H1 (cell line): ENCODE measurements around the gene SLX9. TPM values are rescaled to one million over a fixed set of nuclear protein-coding genes. Genes with fewer than 3 reads are reported as not detected.

Source experiments
- CTCF ChIA-PET: fragments of 300-600 bp; sonication (Branson Sonifier 250); formaldehyde crosslinking; loops from one replicate; lab custom pipeline; 2021; ENCODE audit not compliant: partially characterized antibody; lab: Charles Lee
- POLR2A ChIA-PET: fragments of 300-600 bp; sonication (Branson Sonifier 250); formaldehyde crosslinking; loops from one replicate; lab custom pipeline; 2021; ENCODE audit warnings: inconsistent platforms; ENCODE audit not compliant: partially characterized antibody; lab: Charles Lee
- DNase-seq, 2 experiments: peaks; one replicate each; pipeline versions ENCODE4 v3.0.0 to v3.0.0-alpha.2; 2010 to 2022; ENCODE audit warnings: low spot score in 2 of 2, low read depth in 1 of 2, mixed read lengths in 1 of 2
- FAIRE-seq: peaks from 2 replicates; lab custom pipeline; 2011; peaks lifted over from hg19 to GRCh38; lab: Jason Lieb, UNC
- H2AFZ ChIP-seq: 2 replicates; pipeline ENCODE4 v1.8.1; 2012; ENCODE audit warnings: low read length, inconsistent platforms
- H2AK5ac ChIP-seq: 2 replicates; pipeline ENCODE4 v1.6.1; 2013; ENCODE audit warnings: low read depth, low read length
- H2BK120ac ChIP-seq: replicated peaks from 2 replicates; pipeline ENCODE3; 2013; ENCODE audit warnings: low read depth, low read length, inconsistent platforms
- H2BK12ac ChIP-seq: 2 replicates; pipeline ENCODE4 v1.6.1; 2013; ENCODE audit warnings: low read depth, low read length
- H2BK15ac ChIP-seq: 2 replicates; pipeline ENCODE4 v1.6.1; 2013; ENCODE audit warnings: low read length
- H2BK20ac ChIP-seq: 2 replicates; pipeline ENCODE4 v1.6.1; 2013; ENCODE audit warnings: low read length
- H2BK5ac ChIP-seq: 2 replicates; pipeline ENCODE4 v1.6.1; 2013; ENCODE audit warnings: low read depth, low read length
- H3K14ac ChIP-seq: 2 replicates; pipeline ENCODE4 v1.6.1; 2013; ENCODE audit warnings: inconsistent platforms; ENCODE audit not compliant: insufficient read length
- H3K18ac ChIP-seq: 2 replicates; pipeline ENCODE4 v1.6.1; 2013; ENCODE audit warnings: low read length; ENCODE audit errors: extremely low read depth
- H3K23ac ChIP-seq: 2 replicates; pipeline ENCODE4 v1.6.1; 2013; ENCODE audit warnings: inconsistent platforms; ENCODE audit not compliant: insufficient read length
- H3K23me2 ChIP-seq: 2 replicates; pipeline ENCODE4 v1.6.1; 2013; ENCODE audit warnings: low read depth, low read length
- H3K27ac ChIP-seq: 2 replicates; pipeline ENCODE4 v1.6.1; 2011; ENCODE audit warnings: low read depth, low read length, inconsistent platforms
- H3K27me3 ChIP-seq, 4 experiments: replicated peaks in 1 of 4; 1 replicate in 1 of 4; 2 replicates in 3 of 4; pipeline versions ENCODE4 v1.6.1 to v1.8.1; 2011 to 2013; ENCODE audit warnings: low read length in 3 of 4, mild to moderate bottlenecking in 3 of 4, inconsistent platforms in 2 of 4, mixed read lengths in 2 of 4, moderate library complexity in 1 of 4; ENCODE audit not compliant: control insufficient read depth in 3 of 4, insufficient read depth in 3 of 4; ENCODE audit errors: extremely low read depth in 1 of 4
- H3K36me3 ChIP-seq, 4 experiments: 2 replicates each; pipeline versions ENCODE4 v1.6.1 to v1.8.1; 2011 to 2013; ENCODE audit warnings: mild to moderate bottlenecking in 4 of 4, low read length in 3 of 4, moderate library complexity in 2 of 4, control low read depth in 1 of 4, inconsistent platforms in 1 of 4; ENCODE audit not compliant: insufficient read depth in 4 of 4, control insufficient read depth in 2 of 4
- H3K4ac ChIP-seq: replicated peaks from 2 replicates; pipeline ENCODE3; 2013; ENCODE audit warnings: low read length, low read depth, mixed read lengths, inconsistent platforms; ENCODE audit not compliant: insufficient read length
- H3K4me1 ChIP-seq, 4 experiments: replicated peaks in 1 of 4; 1 replicate in 1 of 4; 2 replicates in 3 of 4; pipeline versions ENCODE4 v1.6.1 to v1.8.1; 2011 to 2013; ENCODE audit warnings: low read length in 3 of 4, inconsistent platforms in 2 of 4, mixed read lengths in 1 of 4; ENCODE audit not compliant: insufficient read depth in 4 of 4, control insufficient read depth in 3 of 4
- H3K4me2 ChIP-seq, 2 experiments: 2 replicates each; pipeline versions ENCODE4 v1.6.1 to v1.8.1; 2011 to 2013; ENCODE audit warnings: low read depth in 2 of 2, low read length in 2 of 2, control low read depth in 1 of 2, inconsistent platforms in 1 of 2, mild to moderate bottlenecking in 1 of 2; ENCODE audit not compliant: insufficient read depth in 1 of 2
- H3K4me3 ChIP-seq, 4 experiments: fragments of 200-600, 300-600 bp in 1 of 4; sonication (generic), shearing (Covaris generic), sonication (Bioruptor Twin) in 1 of 4; 2 replicates each; pipeline versions ENCODE4 v1.5.1 to v1.8.1; 2011 to 2016; ENCODE audit warnings: low read length in 4 of 4, low read depth in 3 of 4, control low read depth in 2 of 4, inconsistent platforms in 2 of 4, mild to moderate bottlenecking in 2 of 4, mixed read lengths in 1 of 4, moderate library complexity in 1 of 4; ENCODE audit not compliant: insufficient read depth in 2 of 4; ENCODE audit errors: extremely low read depth in 1 of 4
- H3K56ac ChIP-seq: replicated peaks from 2 replicates; pipeline ENCODE3; 2013; ENCODE audit warnings: low read depth, mild to moderate bottlenecking, mixed read lengths, low read length, inconsistent platforms; ENCODE audit not compliant: insufficient read length
- H3K79me1 ChIP-seq: 2 replicates; pipeline ENCODE4 v1.6.1; 2013; ENCODE audit warnings: low read depth, low read length, control low read depth
- H3K79me2 ChIP-seq, 2 experiments: 2 replicates each; pipeline versions ENCODE4 v1.6.1 to v1.8.1; 2012 to 2013; ENCODE audit warnings: low read length in 2 of 2, mild to moderate bottlenecking in 2 of 2, inconsistent platforms in 1 of 2; ENCODE audit not compliant: insufficient read depth in 2 of 2, control insufficient read depth in 1 of 2
- H3K9ac ChIP-seq, 4 experiments: replicated peaks in 1 of 4; 1 replicate in 1 of 4; 2 replicates in 3 of 4; pipeline versions ENCODE4 v1.6.1 to v1.8.1; 2011 to 2013; ENCODE audit warnings: low read depth in 3 of 4, low read length in 3 of 4, control low read depth in 2 of 4, mild to moderate bottlenecking in 2 of 4, moderate library complexity in 2 of 4, inconsistent platforms in 1 of 4; ENCODE audit errors: extremely low read depth in 1 of 4
- H3K9me3 ChIP-seq, 2 experiments: 2 replicates each; pipeline versions ENCODE4 v1.6.1 to v1.8.1; 2012 to 2013; ENCODE audit warnings: mild to moderate bottlenecking in 2 of 2, moderate library complexity in 2 of 2, control low read depth in 1 of 2, inconsistent platforms in 1 of 2, low read depth in 1 of 2, low read length in 1 of 2, mixed read lengths in 1 of 2; ENCODE audit not compliant: insufficient read depth in 2 of 2
- H4K20me1 ChIP-seq, 2 experiments: replicated peaks in 1 of 2; 2 replicates each; pipeline versions ENCODE3 to v1.8.1; 2011 to 2013; ENCODE audit warnings: inconsistent platforms in 2 of 2, low read length in 2 of 2, mild to moderate bottlenecking in 1 of 2; ENCODE audit not compliant: insufficient read depth in 2 of 2, control insufficient read depth in 1 of 2
- H4K5ac ChIP-seq: 2 replicates; pipeline ENCODE4 v1.6.1; 2013; ENCODE audit warnings: low read length, low read depth, mixed read lengths, inconsistent platforms; ENCODE audit not compliant: insufficient read length
- H4K8ac ChIP-seq: 2 replicates; pipeline ENCODE4 v1.8.0; 2013; ENCODE audit warnings: mild to moderate bottlenecking, moderate library complexity, low read length, inconsistent platforms; ENCODE audit not compliant: insufficient read depth; ENCODE audit errors: extremely low read depth
- H4K91ac ChIP-seq: replicated peaks from 2 replicates; pipeline ENCODE3; 2013; ENCODE audit warnings: low read length, mixed read lengths, inconsistent platforms; ENCODE audit not compliant: insufficient read length
- CEBPB ChIP-seq: IDR thresholded peaks from 2 replicates; pipeline ENCODE4 v1.6.1; 2012; ENCODE audit warnings: low read depth, low read length
- EP300 ChIP-seq, 2 experiments: IDR thresholded peaks; 1 replicate in 1 of 2; 2 replicates in 1 of 2; pipeline ENCODE4 v1.6.1; 2011 to 2012; ENCODE audit warnings: low read depth in 2 of 2, low read length in 2 of 2, mild to moderate bottlenecking in 2 of 2, borderline replicate concordance in 1 of 2, inconsistent platforms in 1 of 2, moderate library complexity in 1 of 2
- GTF2F1 ChIP-seq: IDR thresholded peaks from 2 replicates; pipeline ENCODE4 v1.6.1; 2012; ENCODE audit warnings: low read depth, low read length, improper control_type of control experiment, borderline replicate concordance
- WGBS, 2 experiments: shearing (Covaris generic) in 1 of 2; methylation state at CpG; one replicate each; pipeline versions ENCODE4 v1.1.6 to v1.1.7; 2013 to 2015; ENCODE audit warnings: low lambda C conversion rate in 2 of 2, mixed read lengths in 2 of 2, inconsistent platforms in 1 of 2, low coverage in 1 of 2, missing lambda C conversion rate in 1 of 2; ENCODE audit not compliant: insufficient replicate concordance in 2 of 2, insufficient coverage in 1 of 2, insufficient read length in 1 of 2; ENCODE audit errors: extremely low coverage in 1 of 2, missing lambda C conversion rate in 1 of 2; 5-methylcytosine and 5-hydroxymethylcytosine counted together
- polyA plus RNA-seq, 7 experiments: library from polyadenylated mRNA; depleted of rRNA in 3 of 7; stranded (reverse) in 5 of 7; unstranded in 2 of 7; fragments of >200 nt in 5 of 7; fragments of 200-250 nt in 2 of 7; gene quantifications; 1 replicate in 5 of 7; 2 replicates in 1 of 7; 4 replicates in 1 of 7; pipeline versions ENCODE4 v1.2.1 to v1.2.3, GENCODE V29; 2011 to 2013; ENCODE audit warnings: missing spikeins in 2 of 7, mixed read lengths in 2 of 7
- total RNA-seq: library from RNA; stranded (reverse); fragmentation: NEBNext Ultra II Directional; extraction: Animal tissue kit (Norgen Biotek cat#: 25700); gene quantifications from 2 replicates; pipeline ENCODE4 v1.2.1, GENCODE V29; 2021

SLX9 gene
- total and polyA plus RNA-seq, 2 of the 8 experiments (the other 6 are each of a cell fraction or from before 2014, with no cell fraction given) = 17.7 to 57.3 TPM

GRCh38 chr21:44930543-44930981, 9.3 kb upstream of the SLX9 start:
- DNase-seq (no peak), FAIRE-seq (no peak)
- Histone ChIP-seq H3K18ac (no peak overlapping the region; the same call in 1 of the 2 replicates), H3K23me2 (peaks cover 7% of the 10 kb centered on the region; the same call in 1 of the 2 replicates), H3K4me3 (peak overlapping the region in 1 of 4 experiments; percentile 58; a peak in 1 of 8 replicates), H4K91ac (no peak overlapping the region), H2AK5ac (no peak overlapping the region), H3K9me3 (no peaks in the 10 kb centered on the region), H3K36me3 (peaks cover 0 to 4% (median 0%) of the 10 kb centered on the region in 4 experiments; a peak in 1 of 8 replicates), H3K27me3 (peaks cover 25 to 88% (median 68%) of the 10 kb centered on the region in 4 experiments), H3K4me2 (peak overlapping the region; percentile 77 to 86; a peak in 3 of 4 replicates), H3K79me2 (no peaks in the 10 kb centered on the region), H3K4me1 (peaks cover 0 to 30% (median 20%) of the 10 kb centered on the region in 4 experiments; a peak in 5 of 7 replicates), H2BK20ac (no peak overlapping the region), H2BK5ac (no peak overlapping the region), H2BK12ac (0 out of 2 replicates have a peak overlapping the region, but pooled peaks have one; percentile 75), H4K20me1 (peaks cover 0 to 3% of the 10 kb centered on the region in 2 experiments), H3K56ac (no peak overlapping the region), H3K23ac (no peak overlapping the region), H3K4ac (no peak overlapping the region), H3K27ac (no peak overlapping the region), H3K9ac (no peak overlapping the region), H3K14ac (no peak overlapping the region), H4K8ac (no peak overlapping the region), H2BK15ac (no peak overlapping the region), H3K79me1 (no peaks in the 10 kb centered on the region), H4K5ac (no peak overlapping the region), H2BK120ac (no peak overlapping the region), H2AFZ (no peak overlapping the region)
- ChIA-PET POLR2A (interaction anchor here (0.9 to 2.4 kb wide), 4 partner anchors 9 to 144 kb away, joined by 3 to 7 read pairs (median 4); partner anchors contain the start of genes ADARB1 and SLX9), CTCF (interaction anchor here (1.0 to 1.5 kb wide), 2 partner anchors 17 to 131 kb away, joined by 3 read pairs; no protein-coding TSS in a partner anchor)
- WGBS, 2 experiments = 46% methylated on average over 8 of the region's 12 CpGs; no CpG with 5 or more reads in 1 of the 2 experiments
- no peak for TF ChIP-seq CEBPB
- no peak for TF ChIP-seq EP300 (IDR thresholded peaks at IDR 0.05; ENCODE audit: borderline replicate concordance in 1 of 2, low read depth in 2 of 2, low read length in 2 of 2)
- TF ChIP-seq GTF2F1 = no peak
